Raji (cell line): ENCODE results near the gene OR5M3.

ENCODE experiments used
- POLR2A ChIP-seq: IDR thresholded peaks from 2 replicates; pipeline ENCODE4 v1.6.1; 2011; ENCODE audit warnings: low read depth, low read length, control low read depth; ENCODE audit not compliant: insufficient read depth

The OR5M3 gene

DNA sequence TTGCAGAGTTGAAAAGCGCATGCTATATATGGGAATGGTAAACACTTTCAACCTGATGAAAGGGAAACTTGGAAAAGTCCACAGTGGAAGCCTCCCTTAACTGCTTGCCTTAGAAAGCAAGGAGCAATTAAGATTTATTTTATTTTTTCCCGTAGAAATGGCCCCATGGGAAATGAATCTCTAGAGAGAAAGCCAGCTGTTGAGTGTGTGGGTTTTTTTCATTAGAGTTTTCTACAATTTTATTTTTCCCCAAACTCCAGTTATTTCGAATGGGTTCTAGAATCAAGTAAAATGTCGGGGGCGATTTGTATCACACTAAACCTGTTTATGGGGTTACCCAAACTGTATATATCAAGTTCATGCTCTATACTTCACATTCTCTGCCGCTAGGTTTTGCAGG, at the start of gene OR5M3:
OR5M3 (minus strand) TSS at position 101 of the 400 bp plus-strand sequence. CDS start 2,855 bp downstream, outside the sequence.
- no peak for TF ChIP-seq POLR2A

DNA sequence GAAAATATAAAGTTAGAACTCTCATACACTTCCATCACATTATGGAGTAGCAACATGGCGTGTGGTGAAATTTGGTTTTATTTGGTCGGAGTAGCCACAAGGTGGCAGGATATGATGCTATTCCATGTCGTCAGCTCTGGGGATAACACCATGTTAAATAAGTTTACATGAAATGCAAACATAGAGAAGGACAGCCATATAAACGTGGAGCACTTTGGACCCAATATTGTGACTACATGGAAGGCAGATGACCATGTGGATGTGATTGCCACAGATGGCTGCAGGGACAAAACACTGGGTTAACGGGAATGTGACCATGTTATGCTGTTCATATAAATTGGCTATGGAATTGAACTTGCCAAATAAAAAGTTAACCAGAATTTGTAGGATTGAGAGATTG, 48.9 kb upstream of the OR5M3 start:
- no peak for TF ChIP-seq POLR2A

DNA sequence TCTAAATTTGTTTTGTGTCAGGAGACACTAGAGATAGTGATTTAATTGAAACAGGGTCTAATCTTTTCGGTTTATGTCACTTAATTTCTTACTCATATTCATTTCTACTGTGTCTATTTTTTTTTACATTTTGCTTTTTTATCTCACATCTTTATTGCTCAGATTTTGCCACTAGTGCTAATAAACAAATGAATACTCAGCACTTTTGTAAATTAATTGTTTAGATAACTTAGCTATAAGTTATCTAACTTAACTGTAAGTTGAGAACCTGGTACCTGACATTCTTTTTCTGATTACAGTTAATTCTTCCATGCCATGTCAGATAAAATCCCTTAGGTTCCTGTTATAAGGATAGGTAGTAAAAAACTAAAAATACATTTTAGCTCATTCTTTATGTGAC, 40.1 kb upstream of the OR5M3 start:
- TF ChIP-seq POLR2A, result no peak

DNA sequence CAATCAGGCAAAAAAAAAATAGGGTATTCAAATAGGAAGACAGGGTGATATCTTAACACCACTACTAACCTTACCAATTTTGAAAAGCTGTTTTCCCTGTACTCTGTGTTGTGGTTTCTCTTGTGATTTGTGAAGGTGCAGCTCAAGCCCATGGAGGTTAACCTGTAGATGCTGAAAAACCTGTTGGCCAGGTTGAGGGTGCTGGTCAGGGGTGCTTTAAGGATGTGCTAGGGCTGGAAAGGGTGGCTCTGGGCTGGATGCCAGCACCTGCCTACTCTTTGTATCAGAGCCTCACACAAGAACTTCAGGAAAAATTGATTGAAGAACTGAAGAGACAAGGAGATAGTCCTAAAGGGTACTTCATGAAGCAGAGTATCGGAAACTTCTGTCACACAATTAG, 36.3 kb upstream of the OR5M3 start:
- no peak for TF ChIP-seq POLR2A

DNA sequence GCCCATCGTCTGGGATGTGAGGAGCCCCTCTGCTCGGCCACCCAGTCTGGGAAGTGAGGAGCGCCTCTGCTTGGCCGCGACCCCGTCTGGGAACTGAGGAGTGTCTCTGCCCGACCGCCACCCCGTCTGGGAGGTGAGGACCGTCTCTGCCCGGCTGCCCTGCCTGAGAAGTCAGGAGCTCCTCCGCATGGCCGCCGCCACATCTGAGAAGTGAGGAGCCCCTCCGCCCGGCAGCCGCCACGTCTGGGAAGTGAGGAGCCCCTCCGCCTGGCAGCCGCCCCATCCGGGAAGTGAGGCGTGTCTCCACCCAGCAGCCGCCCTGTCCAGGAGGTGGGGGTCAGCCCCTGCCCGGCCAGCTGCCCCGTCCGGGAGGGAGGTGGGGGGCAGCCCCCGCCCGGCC, 23.9 kb upstream of the OR5M3 start:
- TF ChIP-seq POLR2A, result no peak

DNA sequence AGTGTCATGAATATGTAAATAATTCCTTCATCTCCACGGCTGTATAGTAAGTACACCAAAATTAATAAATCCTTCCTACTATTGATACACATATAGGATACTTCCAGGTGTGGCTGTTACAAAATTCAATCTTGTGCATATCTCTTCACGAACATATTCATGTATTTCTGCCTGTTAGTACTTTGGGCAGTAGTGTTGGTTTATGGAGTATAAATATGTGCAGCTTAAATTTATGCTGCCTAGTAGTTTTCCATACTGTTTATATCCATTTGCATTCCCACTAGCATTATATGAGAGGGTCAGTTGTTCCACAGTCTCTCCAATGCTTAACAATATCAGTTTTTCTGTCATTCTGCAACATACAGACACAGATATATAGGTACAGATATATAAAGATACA, 22.0 kb upstream of the OR5M3 start:
- TF ChIP-seq POLR2A, result no peak

DNA sequence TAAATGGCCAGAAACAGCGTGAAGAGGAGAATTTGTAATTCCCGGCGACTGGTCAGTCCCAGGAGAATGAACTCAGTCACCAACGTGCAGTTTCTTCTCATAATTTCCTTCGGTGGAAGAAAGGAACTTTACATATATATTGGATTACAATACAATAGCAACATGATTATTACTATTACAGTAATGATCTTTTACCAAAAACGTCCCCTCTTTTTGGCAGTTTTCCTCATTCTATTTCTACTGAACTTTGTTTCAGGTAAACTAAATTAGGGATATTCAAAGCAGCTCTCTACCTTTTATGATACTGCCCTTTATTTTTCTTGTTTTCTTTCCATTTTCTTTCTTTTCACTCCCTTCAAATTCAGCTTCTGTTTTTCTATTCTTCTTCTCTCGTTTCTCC, 18.1 kb upstream of the OR5M3 start, which contains the start of gene OR5M8:
OR5M8 (minus strand) TSS at position 101 of the 400 bp plus-strand sequence; CDS start at position 101, 0 bp downstream.
- no peak for TF ChIP-seq POLR2A

DNA sequence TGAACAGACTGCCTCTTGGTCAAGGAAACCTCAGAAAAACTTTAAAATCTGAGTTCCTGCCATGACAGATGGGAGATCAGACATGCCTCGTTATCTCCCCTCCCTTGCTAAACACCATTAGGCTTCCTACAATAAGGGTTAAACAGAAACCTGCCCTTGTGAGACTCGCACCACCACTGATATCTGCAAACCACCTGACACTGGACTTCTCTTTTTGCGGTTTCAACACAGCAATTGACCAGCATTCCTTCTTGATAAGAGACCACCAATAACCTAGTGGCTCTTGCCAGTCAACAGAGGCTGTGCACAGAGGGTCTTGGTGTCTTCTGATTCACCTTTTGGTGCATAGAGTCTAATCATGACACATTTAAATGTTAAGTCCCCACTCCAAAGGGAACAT, 13.6 kb upstream of the OR5M3 start:
- no peak for TF ChIP-seq POLR2A

DNA sequence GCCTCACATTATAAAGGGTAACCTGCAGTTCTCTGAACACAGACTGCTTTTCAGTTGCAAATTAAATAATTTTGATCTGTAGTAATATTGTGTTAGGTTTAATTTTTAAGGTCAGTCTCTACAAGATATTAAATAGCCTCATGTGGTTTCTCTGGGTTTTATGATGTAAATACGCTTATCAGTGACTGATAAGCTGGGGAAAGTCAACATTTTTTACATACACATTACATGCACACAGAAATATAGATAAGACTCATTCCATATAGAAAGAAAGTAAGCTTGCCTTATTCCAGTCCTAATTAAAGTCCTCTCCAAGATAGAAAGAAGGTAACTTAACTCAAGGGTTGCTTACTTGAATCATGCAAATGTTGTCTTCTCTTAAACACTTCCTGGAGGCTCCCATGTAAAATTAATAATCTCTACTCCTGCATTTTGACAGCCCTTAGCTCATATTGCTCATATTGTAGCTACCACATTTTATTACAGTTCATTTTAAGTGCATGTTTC, 1.6 kb upstream of the OR5M3 start:
- TF ChIP-seq POLR2A, result no peak

DNA sequence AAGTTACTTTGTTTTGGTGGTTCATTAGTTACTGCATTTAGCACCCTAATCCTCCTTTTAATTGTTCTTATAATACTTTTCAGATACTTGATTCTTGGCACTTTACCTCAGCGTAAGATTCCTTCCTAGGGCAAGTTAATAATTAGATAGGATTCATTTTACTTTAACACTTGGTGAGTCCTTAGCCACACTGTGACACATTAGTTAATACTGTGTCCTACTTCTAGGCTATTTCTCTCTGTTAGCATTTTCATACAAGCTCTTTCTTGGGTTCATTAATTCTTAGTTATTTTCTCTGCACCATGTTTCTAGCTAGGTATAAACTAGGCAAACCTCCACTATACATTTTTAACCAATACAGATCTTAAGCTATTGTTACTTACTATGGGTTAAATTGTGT, 16.1 kb downstream of the OR5M3 start:
- TF ChIP-seq POLR2A, result no peak

DNA sequence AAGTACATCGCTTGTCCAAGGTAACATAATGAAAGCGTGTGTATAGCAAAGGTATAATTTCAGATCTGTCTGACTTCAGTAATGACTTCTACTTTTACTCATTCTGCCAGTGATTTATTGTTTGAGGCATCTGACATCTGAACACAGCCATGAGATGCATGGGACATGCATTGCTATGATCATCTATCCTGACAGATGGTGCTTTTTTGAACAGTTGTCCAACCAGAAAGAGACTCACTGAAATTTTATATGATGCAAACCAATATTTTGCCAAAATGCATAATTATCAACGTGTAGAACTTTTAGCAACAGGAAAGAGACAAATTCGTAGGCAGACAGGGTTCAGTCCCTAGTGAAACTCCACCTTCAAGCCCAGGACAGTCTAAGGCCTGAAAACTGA, 19.6 kb downstream of the OR5M3 start:
- no peak for TF ChIP-seq POLR2A
